ENCODE measurements around the gene SORCS1.

SORCS1 gene

GRCh38 chr10:106764360-106764759 is 400.1 kb downstream of the SORCS1 start:
- no peak overlapping the region for H3K4me3 ChIP-seq (ENCODE audit: low read depth, low read length)
- no peak for TF ChIP-seq CTCF (IDR thresholded peaks at IDR 0.05; ENCODE audit: insufficient read depth, low read depth, low read length, missing control alignments)
- DNase-seq (ENCODE audit: low read depth): no peak

GRCh38 chr10:106761906-106762305 is 402.6 kb downstream of the SORCS1 start:
- no peak for DNase-seq (ENCODE audit: low read depth)
- no peak overlapping the region for H3K4me3 ChIP-seq (ENCODE audit: low read depth, low read length)
- TF ChIP-seq CTCF (IDR thresholded peaks at IDR 0.05; ENCODE audit: insufficient read depth, low read depth, low read length, missing control alignments): no peak

- no peak for TF ChIP-seq CTCF (IDR thresholded peaks at IDR 0.05; ENCODE audit: insufficient read depth, low read depth, low read length, missing control alignments)
- no peak overlapping the region for H3K4me3 ChIP-seq (ENCODE audit: low read depth, low read length)
- no peak for DNase-seq (ENCODE audit: low read depth)
Observed at GRCh38 chr10:106757521-106757920, 407.0 kb downstream of the SORCS1 start.

DNA sequence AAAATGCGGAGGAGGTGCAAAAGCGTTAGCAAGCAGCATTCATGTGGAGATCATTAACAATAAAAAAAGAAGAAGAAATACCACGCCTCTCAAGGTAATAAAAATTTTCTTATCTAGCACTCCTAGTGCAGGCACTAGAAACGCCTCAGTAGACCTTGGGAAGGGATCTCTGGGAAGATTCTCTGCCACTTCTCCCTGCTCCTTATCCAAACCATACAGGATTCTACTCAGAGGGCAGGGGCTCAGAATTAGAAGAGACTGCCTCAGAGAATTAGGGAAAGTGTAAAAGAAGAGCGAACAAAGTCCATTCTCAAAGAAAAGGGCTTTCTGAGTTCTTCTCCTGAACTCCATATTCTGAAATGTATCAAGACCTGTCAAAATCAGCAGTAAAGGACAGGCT is 413.4 kb downstream of the SORCS1 start:
- DNase-seq (ENCODE audit: low read depth): no peak
- H3K4me3 ChIP-seq (ENCODE audit: low read depth, low read length): no peak overlapping the region
- TF ChIP-seq CTCF (IDR thresholded peaks at IDR 0.05; ENCODE audit: insufficient read depth, low read depth, low read length, missing control alignments): no peak

DNA sequence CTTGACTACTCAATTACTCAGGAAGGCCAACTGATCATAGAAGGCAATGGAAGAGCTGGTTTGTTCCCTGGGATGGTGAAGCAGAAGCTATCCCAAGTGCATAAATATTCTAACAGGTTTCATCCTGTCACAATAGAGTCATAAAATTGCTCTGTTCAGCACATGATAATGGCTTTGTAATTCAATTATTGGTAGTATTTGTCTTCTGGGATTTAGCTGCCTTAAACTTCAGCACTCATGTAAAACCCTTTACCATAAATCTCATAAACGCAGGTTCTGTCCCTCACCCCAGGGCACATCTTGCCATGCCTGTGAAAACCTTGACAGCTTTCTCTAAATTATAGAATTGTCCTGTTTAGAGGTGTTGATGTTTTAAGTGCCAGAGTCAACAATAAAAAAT is 417.6 kb downstream of the SORCS1 start:
- no peak for TF ChIP-seq CTCF (IDR thresholded peaks at IDR 0.05; ENCODE audit: insufficient read depth, low read depth, low read length, missing control alignments)
- no peak overlapping the region for H3K4me3 ChIP-seq (ENCODE audit: low read depth, low read length)
- no peak for DNase-seq (ENCODE audit: low read depth)

GRCh38 chr10:106741006-106741530 is 423.4 kb downstream of the SORCS1 start:
- DNase-seq (ENCODE audit: low read depth): no peak
- TF ChIP-seq CTCF (IDR thresholded peaks at IDR 0.05; ENCODE audit: insufficient read depth, low read depth, low read length, missing control alignments): no peak
- no peak overlapping the region for H3K4me3 ChIP-seq (ENCODE audit: low read depth, low read length)

GRCh38 chr10:106740071-106740470 is 424.4 kb downstream of the SORCS1 start:
- no peak for DNase-seq (ENCODE audit: low read depth)
- no peak for TF ChIP-seq CTCF (IDR thresholded peaks at IDR 0.05; ENCODE audit: insufficient read depth, low read depth, low read length, missing control alignments)

More at GRCh38 chr10:106740071-106740470, 424.4 kb downstream of the SORCS1 start:
- no peak overlapping the region for H3K4me3 ChIP-seq (ENCODE audit: low read depth, low read length)

Measured in GM12865 (cell line).